Fibroblast of mammary gland (primary cell): ENCODE data around the gene CKAP2L.

Experiments used
- DNase-seq: peaks from one replicate; pipeline ENCODE4 v3.0.0-alpha.2; 2010; ENCODE audit warnings: low read depth
- H3K4me3 ChIP-seq: 2 replicates; pipeline ENCODE4 v1.5.1; 2011; ENCODE audit warnings: low read depth, mild to moderate bottlenecking, low read length, moderate library complexity; ENCODE audit not compliant: control insufficient read depth
- CTCF ChIP-seq: conservative IDR thresholded peaks from 2 replicates; pipeline ENCODE4 v1.5.1; 2011; ENCODE audit warnings: low read depth, low read length, inconsistent platforms; ENCODE audit not compliant: control insufficient read depth, insufficient read depth

The CKAP2L gene

DNA sequence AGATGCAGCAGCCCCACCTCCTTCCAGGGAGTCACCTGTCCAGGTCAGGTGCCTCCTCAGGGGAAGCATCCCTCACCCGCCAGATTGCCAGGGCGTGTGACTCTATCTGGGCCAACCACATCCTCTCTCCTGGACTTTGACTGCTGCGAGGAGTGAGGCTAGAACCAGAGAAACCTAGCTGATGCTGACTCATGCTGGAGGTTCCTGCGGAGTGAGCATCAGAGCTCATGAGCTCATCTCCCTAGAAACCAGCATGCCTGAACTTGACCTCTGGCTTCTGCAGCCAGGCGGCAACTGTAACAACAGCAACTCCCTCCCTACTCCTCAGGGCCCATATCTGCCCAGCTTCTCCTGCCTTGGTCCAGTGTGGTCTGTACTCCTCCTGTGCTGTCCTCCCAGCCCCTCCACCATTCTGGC, 71.9 kb downstream of the CKAP2L start:
- H3K4me3 ChIP-seq, result no peak overlapping the region
- no peak for TF ChIP-seq CTCF
- peak; percentile 97 for DNase-seq

DNA sequence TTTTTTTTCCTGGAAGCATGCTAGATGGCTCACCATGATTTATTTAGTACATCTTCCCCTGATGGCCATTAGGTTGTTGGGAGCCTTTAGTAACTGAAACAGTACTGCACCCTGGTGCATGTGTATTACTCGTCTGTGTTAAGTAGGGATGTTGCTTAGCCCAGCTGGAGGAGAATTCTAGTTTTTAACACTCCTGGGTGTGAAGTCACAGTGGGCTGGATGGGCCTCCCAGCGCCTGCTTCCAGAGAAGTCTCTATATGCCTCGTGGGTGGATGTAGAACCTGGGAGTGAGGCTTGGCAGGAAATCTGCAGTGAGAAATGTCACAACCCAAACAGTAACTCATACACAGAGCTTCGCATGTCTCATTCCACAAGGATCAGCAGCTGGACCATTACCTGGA, 72.5 kb downstream of the CKAP2L start:
- H3K4me3 ChIP-seq, result no peak overlapping the region
- TF ChIP-seq CTCF, result no peak
- DNase-seq, result peak; percentile 48

- no peak overlapping the region for H3K4me3 ChIP-seq
- peak; percentile 55 for TF ChIP-seq CTCF
- peak; percentile 85 for DNase-seq
Measured at GRCh38 chr2:112690853-112691401, 73.5 kb downstream of the CKAP2L start.

DNA sequence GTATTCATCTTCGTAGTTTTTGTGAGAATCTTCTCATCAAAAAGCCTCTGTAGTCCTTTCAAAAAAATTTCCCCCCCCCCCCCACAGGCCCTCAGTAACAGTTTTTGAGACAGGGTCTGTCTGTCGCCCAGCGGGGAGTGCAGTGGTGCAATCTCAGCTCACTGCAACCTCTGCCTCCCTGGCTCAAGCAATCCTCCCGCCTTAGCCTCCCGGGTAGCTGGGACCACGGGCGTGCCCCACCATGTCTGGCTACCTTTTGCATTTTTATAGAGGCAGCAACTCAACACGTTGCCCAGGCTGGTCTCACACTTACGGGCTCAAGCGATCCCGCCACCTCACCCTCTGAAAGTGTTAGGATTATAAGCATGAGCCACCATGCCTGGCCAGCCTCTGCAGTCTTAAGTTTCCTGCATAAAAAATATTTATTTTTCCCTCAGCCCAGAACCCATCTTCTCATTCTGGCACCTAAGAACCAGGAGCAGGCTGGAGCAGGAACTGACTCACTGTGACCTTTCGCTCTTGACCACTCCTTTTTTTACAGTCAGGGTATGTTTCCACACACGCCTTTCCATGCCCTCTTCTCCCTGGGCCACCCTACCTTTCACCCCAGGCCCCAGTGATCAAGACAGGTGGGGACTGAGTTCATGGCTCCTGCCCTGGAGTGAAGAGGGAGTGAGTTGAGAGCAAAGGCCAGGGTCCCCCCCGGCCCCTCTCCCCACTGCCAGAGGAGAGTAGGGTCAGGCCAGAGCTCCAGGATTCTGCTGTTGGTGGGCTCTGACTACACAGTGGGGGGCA, 76.1 kb downstream of the CKAP2L start:
- no peak overlapping the region for H3K4me3 ChIP-seq
- no peak for TF ChIP-seq CTCF
- DNase-seq, result peak; percentile 41

DNA sequence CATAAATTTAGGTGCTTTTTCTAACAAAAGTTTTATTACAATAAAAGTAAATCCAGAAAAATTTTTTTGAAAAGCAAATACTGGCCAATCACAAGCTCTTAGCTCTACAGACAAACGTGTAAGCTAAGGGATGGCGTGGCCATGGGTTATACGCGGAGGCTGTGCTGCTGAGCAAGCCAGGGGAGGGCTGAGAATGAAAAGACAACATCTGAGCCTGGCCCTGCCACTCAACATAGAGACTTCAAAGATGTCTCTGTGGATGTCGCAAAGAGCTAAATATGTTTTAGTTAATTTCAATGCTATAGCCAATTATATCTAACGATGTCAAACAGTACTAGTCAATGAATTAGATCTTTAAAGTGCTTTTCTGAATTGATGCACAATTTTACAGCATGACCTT, 76.9 kb downstream of the CKAP2L start:
- no peak for DNase-seq
- TF ChIP-seq CTCF, result no peak

More for the DNA sequence above, 76.9 kb downstream of the CKAP2L start:
- no peak overlapping the region for H3K4me3 ChIP-seq
